PC-9 (cell line): ENCODE measurements around the gene C19orf44. TPM values are rescaled to one million over a fixed set of nuclear protein-coding genes. Genes with fewer than 3 reads are reported as not detected.

Source experiments
- BruUV-seq: library from RNA; stranded (reverse); fragments of 400-500 nt; replicated peaks from 2 replicates; lab custom pipeline; 2021; lab: Mats Ljungman, UMichigan
- CTCF ChIA-PET: fragments of 300-600 bp; sonication (Branson Sonifier 250); formaldehyde crosslinking; loops from one replicate; lab custom pipeline; 2022; ENCODE audit warnings: antibody characterized with exemption; lab: Charles Lee
- POLR2A ChIA-PET: fragments of 300-600 bp; sonication (Branson Sonifier 250); formaldehyde crosslinking; loops from one replicate; lab custom pipeline; 2022; ENCODE audit warnings: antibody characterized with exemption; ENCODE audit not compliant: unreplicated experiment; lab: Charles Lee
- DNase-seq, 2 experiments: peaks; one replicate each; pipeline versions ENCODE4 v3.0.0 to v3.0.0-alpha.2; 2015 to 2022; ENCODE audit warnings: mixed read lengths in 1 of 2
- H2AFZ ChIP-seq: fragments of 200-600 bp; sonication (generic); 2 replicates; pipeline ENCODE4 v1.8.1; 2017; ENCODE audit warnings: antibody characterized with exemption
- H3F3A ChIP-seq: fragments of 200-600 bp; sonication (generic); 2 replicates; pipeline ENCODE4 v1.8.1; 2017; ENCODE audit warnings: antibody characterized with exemption, mild to moderate bottlenecking, low read depth; ENCODE audit not compliant: insufficient read depth
- H3K27ac ChIP-seq: fragments of 200-600 bp; sonication (generic); 2 replicates; pipeline ENCODE4 v1.6.1; 2016; ENCODE audit warnings: mixed run types
- H3K27me3 ChIP-seq: fragments of 200-600 bp; sonication (generic); 2 replicates; pipeline ENCODE4 v1.6.1; 2016; ENCODE audit warnings: low read depth, mixed run types; ENCODE audit not compliant: insufficient read depth
- H3K36me3 ChIP-seq: fragments of 200-600 bp; sonication (generic); 2 replicates; pipeline ENCODE4 v1.6.1; 2016; ENCODE audit warnings: low read depth, mixed run types
- H3K4me1 ChIP-seq: fragments of 200-600 bp; sonication (generic); replicated peaks from 2 replicates; pipeline ENCODE4 v1.6.1; 2016; ENCODE audit warnings: mixed run types; ENCODE audit not compliant: insufficient read depth
- H3K4me2 ChIP-seq: fragments of 200-600 bp; sonication (generic); 2 replicates; pipeline ENCODE4 v1.6.1; 2017; ENCODE audit warnings: mixed run types
- H3K4me3 ChIP-seq: fragments of 200-600 bp; sonication (generic); 2 replicates; pipeline ENCODE4 v1.6.1; 2016; ENCODE audit warnings: mixed run types
- H3K79me2 ChIP-seq: fragments of 200-600 bp; sonication (generic); 2 replicates; pipeline ENCODE4 v1.6.1; 2017; ENCODE audit warnings: low read depth, mixed run types
- H3K9me2 ChIP-seq: fragments of 200-600 bp; sonication (generic); 2 replicates; pipeline ENCODE4 v1.8.1; 2017; ENCODE audit warnings: mild to moderate bottlenecking; ENCODE audit not compliant: insufficient read depth
- H3K9me3 ChIP-seq: fragments of 200-600 bp; sonication (generic); 2 replicates; pipeline ENCODE4 v1.8.1; 2016; ENCODE audit warnings: low read depth; ENCODE audit not compliant: insufficient read depth
- H4K20me1 ChIP-seq: fragments of 200-600 bp; sonication (generic); 2 replicates; pipeline ENCODE4 v1.8.1; 2017; ENCODE audit not compliant: insufficient read depth
- CTCF ChIP-seq: fragments of 200-600 bp; sonication (generic); conservative IDR thresholded peaks from 2 replicates; pipeline ENCODE4 v1.6.1; 2017; ENCODE audit warnings: mixed run types, antibody characterized with exemption, mild to moderate bottlenecking, moderate library complexity
- EZH2 ChIP-seq: fragments of 200-600 bp; sonication (generic); IDR thresholded peaks from 2 replicates; pipeline ENCODE4 v1.8.0; 2017; ENCODE audit warnings: antibody characterized with exemption, low read depth
- intact Hi-C: fragments of 100-400 bp; cut with micrococcal nuclease; formaldehyde crosslinking; loops from one replicate; pipeline ENCODE4 v1.10.0; 2022; ENCODE audit not compliant: unreplicated experiment
- total RNA-seq: library from RNA; stranded (reverse); gene quantifications from 2 replicates; pipeline ENCODE4 v1.2.3, GENCODE V29; 2021

Gene C19orf44
- total RNA-seq, 1 experiment from 2014 or later: 6.7 TPM

GRCh38 chr19:16460454-16460853 is 35.7 kb upstream of the C19orf44 start:
- peaks cover 35% of the 10 kb centered on the region for H3K4me1 ChIP-seq
- H3F3A ChIP-seq: peaks cover 21% of the 10 kb centered on the region
- no peak overlapping the region for H2AFZ ChIP-seq
- no peaks in the 10 kb centered on the region for H3K27me3 ChIP-seq
- no peak overlapping the region for H3K4me2 ChIP-seq
- ChIA-PET POLR2A (no interaction called here), CTCF (no interaction called here)
- no peaks in the 10 kb centered on the region for H3K9me3 ChIP-seq
- H3K4me3 ChIP-seq: no peak overlapping the region
- peaks cover 99% of the 10 kb centered on the region for H3K79me2 ChIP-seq
- intact Hi-C loops: loop anchor here (5.0 kb wide), 1 partner anchor 37 kb away; the partner anchor contains the start of genes C19orf44 and CALR3
- DNase-seq: no peak
- H3K36me3 ChIP-seq: 0 out of 2 replicates have a peak, but pooled peaks cover 5% of the 10 kb centered on the region
- BruUV-seq: no TSS peak
- TF ChIP-seq EZH2: no peak
- no peak for TF ChIP-seq CTCF
- H3K9me2 ChIP-seq: no peaks in the 10 kb centered on the region
- H3K27ac ChIP-seq: no peak overlapping the region
- H4K20me1 ChIP-seq: peaks cover 94% of the 10 kb centered on the region

DNA sequence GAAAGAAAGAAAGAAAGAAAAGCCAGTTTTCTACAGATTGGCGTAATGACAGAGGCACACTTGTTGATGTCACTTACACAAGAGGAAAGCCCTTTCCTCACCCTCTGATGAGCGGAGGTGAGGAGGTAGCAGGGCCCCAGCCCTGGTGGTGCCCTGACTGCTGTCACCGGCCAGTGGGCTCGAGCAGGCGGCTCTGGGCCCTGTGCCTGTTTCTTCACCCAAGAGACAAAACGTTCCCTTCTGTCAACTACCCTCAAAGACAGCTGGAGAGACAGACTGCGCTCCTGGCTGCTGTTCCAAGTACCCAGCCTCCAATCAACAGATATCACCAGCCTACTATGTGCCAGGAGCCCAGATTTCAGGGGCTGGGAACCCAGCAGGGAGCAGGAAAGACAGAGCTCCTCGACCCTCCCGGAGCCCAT is 34.6 kb upstream of the C19orf44 start:
- no peaks in the 10 kb centered on the region for H3K9me2 ChIP-seq
- peaks cover 94% of the 10 kb centered on the region for H4K20me1 ChIP-seq
- peaks cover 35% of the 10 kb centered on the region for H3K4me1 ChIP-seq
- no peaks in the 10 kb centered on the region for H3K9me3 ChIP-seq
- no peak overlapping the region for H3K4me3 ChIP-seq
- ChIA-PET CTCF (no interaction called here), POLR2A (no interaction called here)
- intact Hi-C loops: loop anchor here (5.0 kb wide), 1 partner anchor 36 kb away; the partner anchor contains the start of genes C19orf44 and CALR3
- TF ChIP-seq CTCF (no peak), EZH2 (no peak)
- H3K36me3 ChIP-seq: 0 out of 2 replicates have a peak, but pooled peaks cover 6% of the 10 kb centered on the region
- H3K79me2 ChIP-seq: peaks cover 99% of the 10 kb centered on the region
- peaks cover 25% of the 10 kb centered on the region for H3F3A ChIP-seq
- no peak overlapping the region for H3K27ac ChIP-seq
- H2AFZ ChIP-seq: no peak overlapping the region
- no peak for DNase-seq
- H3K4me2 ChIP-seq: no peak overlapping the region
- no TSS peak for BruUV-seq
- no peaks in the 10 kb centered on the region for H3K27me3 ChIP-seq

DNA sequence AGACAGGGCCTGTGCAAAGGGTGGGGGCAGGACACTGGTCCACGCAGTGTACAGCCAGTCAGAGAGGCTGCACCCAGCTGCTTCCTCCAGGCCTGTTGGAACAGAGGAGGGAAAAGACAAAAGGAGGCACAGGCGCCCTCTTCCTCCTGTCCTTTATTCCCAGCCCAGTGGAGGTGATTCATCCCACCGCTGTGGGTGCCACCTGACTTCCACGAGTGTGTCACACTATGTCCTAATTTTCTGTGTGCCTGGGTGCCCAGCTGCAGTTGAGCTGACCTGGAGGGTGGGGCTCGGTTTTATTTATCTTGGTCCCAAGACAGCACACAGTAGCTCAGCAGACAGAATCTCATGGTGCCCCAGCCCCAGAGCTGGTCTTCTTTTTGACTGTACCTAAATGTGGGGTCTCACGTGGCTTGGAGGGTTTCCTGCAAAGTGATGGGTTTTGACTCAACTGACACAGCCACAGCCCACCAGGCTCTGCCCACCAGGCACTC is 33.4 kb upstream of the C19orf44 start:
- Histone ChIP-seq H3K4me3 (no peak overlapping the region), H3K79me2 (peaks cover 99% of the 10 kb centered on the region), H3F3A (peaks cover 25% of the 10 kb centered on the region), H3K4me1 (peaks cover 26% of the 10 kb centered on the region), H3K27me3 (no peaks in the 10 kb centered on the region), H3K27ac (no peak overlapping the region; the same call in 1 of the 2 replicates), H2AFZ (no peak overlapping the region), H4K20me1 (peaks cover 84% of the 10 kb centered on the region), H3K36me3 (0 out of 2 replicates have a peak, but pooled peaks cover 6% of the 10 kb centered on the region), H3K9me2 (no peaks in the 10 kb centered on the region), H3K4me2 (peak overlapping the region; percentile 39), H3K9me3 (no peaks in the 10 kb centered on the region)
- intact Hi-C loops: loop anchor here (5.0 kb wide), 1 partner anchor 34 kb away; the partner anchor contains the start of genes C19orf44 and CALR3
- TF ChIP-seq EZH2 (no peak), CTCF (no peak)
- ChIA-PET CTCF (interaction anchor here (0.7 kb wide), 1 partner anchor 20 kb away, joined by 4 read pairs; no protein-coding TSS in a partner anchor), POLR2A (interaction anchor here (0.9 kb wide), 1 partner anchor 16 kb away, joined by 6 read pairs; no protein-coding TSS in a partner anchor)
- peak; percentile 49 to 80 for DNase-seq
- no TSS peak for BruUV-seq
